Memory B cell (primary cell): ENCODE data around the gene PSAT1.

Experiments
- ATAC-seq: fragments of 150-1000 bp; cut with Tn5 transposase; 2 replicates; pipeline ENCODE4 v1.10.0; 2021; ENCODE audit warnings: low read depth, mild to moderate bottlenecking, moderate library complexity
- DNase-seq, 2 donors: peaks; one replicate each; pipeline ENCODE4 v3.0.0; 2022; ENCODE audit warnings: low spot score in 2 of 2
- H3K27ac Mint-ChIP-seq: one replicate; pipeline ENCODE4 v1.8.0; 2022; ENCODE audit warnings: mild to moderate bottlenecking, moderate library complexity, mixed read lengths
- H3K27me3 Mint-ChIP-seq: one replicate; pipeline ENCODE4 v1.8.0; 2022; ENCODE audit warnings: mixed read lengths
- H3K36me3 Mint-ChIP-seq: one replicate; pipeline ENCODE4 v1.8.0; 2022; ENCODE audit warnings: mild to moderate bottlenecking, mixed read lengths
- H3K4me1 Mint-ChIP-seq: one replicate; pipeline ENCODE4 v1.8.0; 2022; ENCODE audit warnings: mixed read lengths
- H3K4me3 Mint-ChIP-seq: one replicate; pipeline ENCODE4 v1.8.0; 2022; ENCODE audit warnings: mild to moderate bottlenecking, moderate library complexity, mixed read lengths
- H3K9me3 Mint-ChIP-seq: one replicate; pipeline ENCODE4 v1.8.0; 2022; ENCODE audit warnings: mixed read lengths

Gene PSAT1

GRCh38 chr9:78354324-78354973 is 57.5 kb downstream of the PSAT1 start:
- DNase-seq (no peak), ATAC-seq (no peak)
- Mint-ChIP-seq H3K27ac (no peak overlapping the region), H3K36me3 (peaks cover 2% of the 10 kb centered on the region), H3K27me3 (no peaks in the 10 kb centered on the region), H3K9me3 (no peaks in the 10 kb centered on the region), H3K4me3 (no peak overlapping the region), H3K4me1 (peaks cover 7% of the 10 kb centered on the region)

GRCh38 chr9:78354989-78355388 is 58.1 kb downstream of the PSAT1 start:
- H3K4me3 Mint-ChIP-seq, result no peak overlapping the region
- no peak overlapping the region for H3K27ac Mint-ChIP-seq
- H3K4me1 Mint-ChIP-seq, result peaks cover 7% of the 10 kb centered on the region
- H3K9me3 Mint-ChIP-seq, result no peaks in the 10 kb centered on the region
- peaks cover 2% of the 10 kb centered on the region for H3K36me3 Mint-ChIP-seq
- ATAC-seq (no peak), DNase-seq (no peak)
- H3K27me3 Mint-ChIP-seq, result no peaks in the 10 kb centered on the region

- H3K27me3 Mint-ChIP-seq, result no peaks in the 10 kb centered on the region
- ATAC-seq (no peak), DNase-seq (no peak)
- H3K36me3 Mint-ChIP-seq, result peaks cover 2% of the 10 kb centered on the region
- no peaks in the 10 kb centered on the region for H3K9me3 Mint-ChIP-seq
- peaks cover 7% of the 10 kb centered on the region for H3K4me1 Mint-ChIP-seq
- no peak overlapping the region for H3K27ac Mint-ChIP-seq
- no peak overlapping the region for H3K4me3 Mint-ChIP-seq
Observed at GRCh38 chr9:78356634-78357033, 59.7 kb downstream of the PSAT1 start.

- H3K4me1 Mint-ChIP-seq, result peaks cover 4% of the 10 kb centered on the region
- ATAC-seq (peak; percentile 65), DNase-seq (no peak)
- peak overlapping the region; percentile 8 for H3K4me3 Mint-ChIP-seq
- H3K27me3 Mint-ChIP-seq, result no peaks in the 10 kb centered on the region
- no peaks in the 10 kb centered on the region for H3K9me3 Mint-ChIP-seq
- peaks cover 2% of the 10 kb centered on the region for H3K36me3 Mint-ChIP-seq
- no peak overlapping the region for H3K27ac Mint-ChIP-seq
Observed at GRCh38 chr9:78357165-78357873, 60.4 kb downstream of the PSAT1 start.

- Mint-ChIP-seq H3K4me3 (no peak overlapping the region), H3K27ac (no peak overlapping the region), H3K27me3 (no peaks in the 10 kb centered on the region), H3K4me1 (peaks cover 4% of the 10 kb centered on the region), H3K36me3 (peaks cover 2% of the 10 kb centered on the region), H3K9me3 (no peaks in the 10 kb centered on the region)
- ATAC-seq (no peak), DNase-seq (no peak)
Observed at GRCh38 chr9:78358329-78359051, 61.6 kb downstream of the PSAT1 start.

- no peak for DNase-seq
- Mint-ChIP-seq H3K9me3 (no peaks in the 10 kb centered on the region), H3K27me3 (peaks cover 3% of the 10 kb centered on the region), H3K36me3 (no peaks in the 10 kb centered on the region), H3K4me1 (no peaks in the 10 kb centered on the region), H3K4me3 (no peak overlapping the region), H3K27ac (no peak overlapping the region)
- ATAC-seq, result no peak
Observed at GRCh38 chr9:78363221-78363620, 66.3 kb downstream of the PSAT1 start.

GRCh38 chr9:78365748-78366697 is 69.1 kb downstream of the PSAT1 start:
- H3K36me3 Mint-ChIP-seq, result no peaks in the 10 kb centered on the region
- no peaks in the 10 kb centered on the region for H3K4me1 Mint-ChIP-seq
- DNase-seq (no peak), ATAC-seq (no peak)
- peaks cover 13% of the 10 kb centered on the region for H3K27me3 Mint-ChIP-seq
- no peak overlapping the region for H3K4me3 Mint-ChIP-seq
- H3K27ac Mint-ChIP-seq, result no peak overlapping the region
- H3K9me3 Mint-ChIP-seq, result no peaks in the 10 kb centered on the region

GRCh38 chr9:78366827-78367226 is 69.9 kb downstream of the PSAT1 start:
- Mint-ChIP-seq H3K4me1 (peaks cover under 1% of the 10 kb centered on the region), H3K27me3 (peaks cover 16% of the 10 kb centered on the region), H3K4me3 (no peak overlapping the region), H3K9me3 (no peaks in the 10 kb centered on the region), H3K36me3 (no peaks in the 10 kb centered on the region), H3K27ac (no peak overlapping the region)
- DNase-seq (no peak), ATAC-seq (no peak)

- Mint-ChIP-seq H3K27me3 (peaks cover 24% of the 10 kb centered on the region), H3K9me3 (no peaks in the 10 kb centered on the region)
Observed at GRCh38 chr9:78368236-78368635, 71.3 kb downstream of the PSAT1 start.

GRCh38 chr9:78369639-78370219 is 72.8 kb downstream of the PSAT1 start:
- H3K36me3 Mint-ChIP-seq, result no peaks in the 10 kb centered on the region
- no peak overlapping the region for H3K27ac Mint-ChIP-seq
- H3K27me3 Mint-ChIP-seq, result peaks cover 26% of the 10 kb centered on the region
- H3K4me1 Mint-ChIP-seq, result peaks cover 3% of the 10 kb centered on the region
- H3K4me3 Mint-ChIP-seq, result no peak overlapping the region
- peak; percentile 18 to 36 for DNase-seq
- no peak for ATAC-seq
- H3K9me3 Mint-ChIP-seq, result no peaks in the 10 kb centered on the region

More at GRCh38 chr9:78368236-78368635, 71.3 kb downstream of the PSAT1 start:
- Mint-ChIP-seq H3K4me1 (peaks cover 3% of the 10 kb centered on the region), H3K36me3 (no peaks in the 10 kb centered on the region), H3K4me3 (no peak overlapping the region), H3K27ac (no peak overlapping the region)
- DNase-seq (no peak), ATAC-seq (no peak)

- Mint-ChIP-seq H3K9me3 (no peaks in the 10 kb centered on the region), H3K27ac (no peak overlapping the region), H3K4me3 (no peak overlapping the region), H3K36me3 (no peaks in the 10 kb centered on the region), H3K27me3 (peaks cover 26% of the 10 kb centered on the region), H3K4me1 (peaks cover 3% of the 10 kb centered on the region)
- no peak for DNase-seq
- ATAC-seq, result no peak
Observed at GRCh38 chr9:78370991-78371390, 74.1 kb downstream of the PSAT1 start.

GRCh38 chr9:78371981-78372380 is 75.1 kb downstream of the PSAT1 start:
- no peak overlapping the region for H3K4me3 Mint-ChIP-seq
- no peak overlapping the region for H3K27ac Mint-ChIP-seq
- H3K27me3 Mint-ChIP-seq, result peaks cover 26% of the 10 kb centered on the region
- no peaks in the 10 kb centered on the region for H3K9me3 Mint-ChIP-seq
- peaks cover 3% of the 10 kb centered on the region for H3K4me1 Mint-ChIP-seq
- H3K36me3 Mint-ChIP-seq, result no peaks in the 10 kb centered on the region
- no peak for ATAC-seq
- no peak for DNase-seq
